MM.1S (cell line): Measurements from ENCODE around the gene AP1G1.
"Not testable (repeated sequence)": the region's sequence is repeated elsewhere in the genome, so short reads cannot be mapped to it uniquely, and the experiment has no call there.

ENCODE experiments used
- DNase-seq: peaks from one replicate; pipeline ENCODE4 v3.0.0-alpha.2; 2015
- H2AFZ ChIP-seq: fragments of 300-600 bp; sonication (generic); 2 replicates; pipeline ENCODE4 v1.6.0; 2016; ENCODE audit warnings: antibody characterized with exemption, low read length
- H3F3A ChIP-seq: fragments of 300-600 bp; sonication (generic); 2 replicates; pipeline ENCODE4 v1.6.1; 2016; ENCODE audit warnings: mild to moderate bottlenecking, antibody characterized with exemption, low read length, moderate library complexity, mixed read lengths; ENCODE audit not compliant: insufficient read depth
- H3K27ac ChIP-seq: fragments of 300-600 bp; sonication (generic); 2 replicates; pipeline ENCODE4 v1.5.1; 2016; ENCODE audit warnings: mild to moderate bottlenecking, low read length
- H3K27me3 ChIP-seq: fragments of 300-600 bp; sonication (generic); replicated peaks from 2 replicates; pipeline ENCODE4 v1.6.0; 2016; ENCODE audit warnings: low read length; ENCODE audit not compliant: insufficient read depth
- H3K36me3 ChIP-seq: fragments of 300-600 bp; sonication (generic); replicated peaks from 2 replicates; pipeline ENCODE4 v1.6.1; 2016; ENCODE audit warnings: mild to moderate bottlenecking, low read length, mixed read lengths; ENCODE audit not compliant: insufficient read depth
- H3K4me1 ChIP-seq: fragments of 300-600 bp; sonication (generic); 2 replicates; pipeline ENCODE4 v1.6.1; 2016; ENCODE audit warnings: low read length, mixed read lengths
- H3K4me2 ChIP-seq: fragments of 300-600 bp; sonication (generic); 2 replicates; pipeline ENCODE4 v1.6.0; 2016; ENCODE audit warnings: low read depth, low read length
- H3K4me3 ChIP-seq: fragments of 300-600 bp; sonication (generic); 2 replicates; pipeline ENCODE4 v1.5.1; 2016; ENCODE audit warnings: low read length, mixed read lengths
- H3K79me2 ChIP-seq: fragments of 300-600 bp; sonication (generic); 2 replicates; pipeline ENCODE4 v1.6.1; 2016; ENCODE audit warnings: mixed run types, low read length, mixed read lengths
- H3K9ac ChIP-seq: fragments of 300-600 bp; sonication (generic); 2 replicates; pipeline ENCODE4 v1.6.1; 2016; ENCODE audit warnings: low read length, mixed read lengths
- H3K9me2 ChIP-seq: fragments of 300-600 bp; sonication (generic); replicated peaks from 2 replicates; pipeline ENCODE4 v1.6.1; 2016; ENCODE audit warnings: mild to moderate bottlenecking, low read length, mixed read lengths; ENCODE audit not compliant: insufficient read depth
- H3K9me3 ChIP-seq: fragments of 300-600 bp; sonication (generic); replicated peaks from 2 replicates; pipeline ENCODE4 v1.6.1; 2016; ENCODE audit warnings: mild to moderate bottlenecking, low read length, mixed read lengths; ENCODE audit not compliant: insufficient read depth
- H4K20me1 ChIP-seq: fragments of 300-600 bp; sonication (generic); 2 replicates; pipeline ENCODE4 v1.6.1; 2016; ENCODE audit warnings: mild to moderate bottlenecking, low read length, moderate library complexity, mixed read lengths; ENCODE audit not compliant: insufficient read depth
- CTCF ChIP-seq: fragments of 300-600 bp; sonication (generic); IDR thresholded peaks from 2 replicates; pipeline ENCODE4 v1.5.1; 2016; ENCODE audit warnings: antibody characterized with exemption, low read length, mixed read lengths
- EZH2 ChIP-seq: fragments of 300-600 bp; sonication (generic); optimal IDR thresholded peaks from 2 replicates; pipeline ENCODE3; 2017; ENCODE audit warnings: low read depth, mild to moderate bottlenecking, antibody characterized with exemption, low read length, mixed read lengths
- EZH2phosphoT487 ChIP-seq: fragments of 300-600 bp; sonication (generic); IDR thresholded peaks from 2 replicates; pipeline ENCODE4 v1.6.1; 2018; ENCODE audit warnings: antibody characterized with exemption, low read length

Gene AP1G1

GRCh38 chr16:71687861-71688260, 120.8 kb downstream of the AP1G1 start:
- H4K20me1 ChIP-seq: no peaks in the 10 kb centered on the region
- no peaks in the 10 kb centered on the region; the same call in 1 of the 2 replicates for H3K36me3 ChIP-seq
- no peak overlapping the region for H3K27ac ChIP-seq
- H3K9ac ChIP-seq: no peak overlapping the region
- no peak for DNase-seq
- H3K4me2 ChIP-seq: no peak overlapping the region
- no peaks in the 10 kb centered on the region for H3K27me3 ChIP-seq
- no peak overlapping the region for H3K4me3 ChIP-seq
- no peaks in the 10 kb centered on the region for H3K9me3 ChIP-seq
- no peak overlapping the region for H2AFZ ChIP-seq
- no peaks in the 10 kb centered on the region; the same call in 1 of the 2 replicates for H3F3A ChIP-seq
- TF ChIP-seq EZH2phosphoT487 (no peak), EZH2 (no peak), CTCF (no peak)
- H3K4me1 ChIP-seq: no peaks in the 10 kb centered on the region
- H3K79me2 ChIP-seq: no peaks in the 10 kb centered on the region
- no peaks in the 10 kb centered on the region for H3K9me2 ChIP-seq

DNA sequence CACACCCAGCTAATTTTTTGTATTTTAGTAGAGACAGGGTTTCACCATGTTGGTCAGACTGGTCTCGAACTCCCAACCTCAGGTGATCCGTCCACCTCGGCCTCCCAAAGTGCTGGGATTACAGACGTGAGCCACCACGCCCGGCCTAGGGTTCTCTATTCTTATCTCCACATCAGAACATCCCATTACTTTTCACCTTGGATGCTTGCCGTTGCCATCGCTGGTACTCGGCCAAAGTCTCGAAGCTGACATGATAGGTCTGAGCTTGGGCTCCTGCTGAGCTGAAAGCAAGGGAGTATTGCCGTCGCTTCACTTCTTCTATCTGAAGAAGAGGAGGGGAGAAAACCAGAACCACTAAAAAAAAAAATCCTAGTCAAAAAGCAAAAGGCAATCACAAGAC, 124.4 kb downstream of the AP1G1 start:
- H4K20me1 ChIP-seq, H3F3A ChIP-seq, H3K36me3 ChIP-seq, H3K27me3 ChIP-seq, H2AFZ ChIP-seq, H3K4me3 ChIP-seq, H3K9me2 ChIP-seq, H3K79me2 ChIP-seq, DNase-seq, H3K4me2 ChIP-seq, H3K4me1 ChIP-seq, H3K27ac ChIP-seq, H3K9me3 ChIP-seq, H3K9ac ChIP-seq: not testable (repeated sequence)

DNA sequence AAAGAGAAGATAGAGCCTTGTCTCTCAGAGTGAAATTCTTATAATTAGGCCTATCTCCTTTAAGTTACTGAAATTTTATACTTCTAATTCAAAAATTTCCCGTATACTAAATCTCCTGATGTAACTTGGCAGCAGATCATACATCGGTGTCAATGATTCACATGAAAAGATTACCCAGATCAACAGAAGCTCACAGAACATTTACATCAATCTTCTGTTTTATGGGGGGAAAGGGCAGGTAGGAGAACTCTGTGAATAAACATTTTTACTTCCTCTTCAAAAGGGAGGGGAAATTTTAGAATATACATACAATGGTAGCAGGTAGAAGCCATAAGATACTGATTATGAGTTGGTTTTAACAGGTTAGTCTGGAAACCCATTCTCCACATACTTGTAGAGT, 127.3 kb downstream of the AP1G1 start:
- no peaks in the 10 kb centered on the region for H4K20me1 ChIP-seq
- no peak overlapping the region for H3K27ac ChIP-seq
- no peak overlapping the region for H3K4me2 ChIP-seq
- no peak overlapping the region for H2AFZ ChIP-seq
- DNase-seq: no peak
- H3K4me1 ChIP-seq: no peaks in the 10 kb centered on the region
- no peaks in the 10 kb centered on the region for H3K36me3 ChIP-seq
- no peaks in the 10 kb centered on the region for H3K9me2 ChIP-seq
- H3F3A ChIP-seq: no peaks in the 10 kb centered on the region
- no peaks in the 10 kb centered on the region for H3K27me3 ChIP-seq
- no peak for TF ChIP-seq EZH2
- TF ChIP-seq CTCF: no peak
- TF ChIP-seq EZH2phosphoT487: no peak
- no peaks in the 10 kb centered on the region for H3K79me2 ChIP-seq
- no peak overlapping the region for H3K9ac ChIP-seq
- no peak overlapping the region for H3K4me3 ChIP-seq
- H3K9me3 ChIP-seq: no peaks in the 10 kb centered on the region
